DMS53 (cell line): ENCODE results near the gene ALDH16A1.
"Not testable (repeated sequence)": the region's sequence is repeated elsewhere in the genome, so short reads cannot be mapped to it uniquely, and the experiment has no call there.

Experiments
- DNase-seq: peaks from one replicate; lab custom pipeline; 2025; lab: John Stamatoyannopoulos, UW

ALDH16A1 gene

DNA sequence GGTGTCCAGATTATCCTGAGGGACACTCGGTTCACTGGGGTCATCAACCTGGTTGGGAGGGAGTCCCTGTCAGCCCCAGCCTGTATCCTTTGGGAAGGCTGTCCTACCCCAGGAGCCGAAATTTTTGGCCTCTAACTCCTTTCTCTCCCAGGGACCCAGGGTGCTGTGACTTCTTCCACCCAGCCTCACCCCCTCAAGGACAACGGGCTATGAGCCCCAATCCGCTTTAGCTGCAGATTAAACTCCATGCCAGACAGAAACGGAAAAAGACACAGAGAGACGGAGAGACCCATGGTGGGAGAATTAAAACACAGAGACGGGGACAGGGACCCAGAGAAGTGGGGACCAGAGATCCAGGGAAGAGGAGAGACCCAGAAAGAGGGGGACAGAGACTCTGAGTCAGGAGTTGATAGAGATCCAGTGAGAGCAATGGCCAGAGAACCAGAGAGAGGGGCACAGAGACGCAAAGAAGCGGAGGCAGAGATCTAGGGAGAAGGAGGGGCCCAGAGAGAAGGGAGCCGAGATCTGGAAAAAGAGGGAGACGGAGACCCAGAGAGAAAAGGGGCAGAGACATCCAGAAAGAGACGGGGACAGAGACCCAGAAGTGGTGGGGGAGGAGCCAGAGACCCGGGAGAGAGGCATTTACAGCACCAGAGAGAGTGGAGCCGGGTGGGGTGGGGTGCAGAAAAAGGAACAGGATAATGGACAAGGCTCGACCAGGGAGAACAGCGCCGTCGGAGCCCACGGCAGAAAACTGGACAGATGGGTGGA is 12.4 kb upstream of the ALDH16A1 start:
- no peak for DNase-seq

DNA sequence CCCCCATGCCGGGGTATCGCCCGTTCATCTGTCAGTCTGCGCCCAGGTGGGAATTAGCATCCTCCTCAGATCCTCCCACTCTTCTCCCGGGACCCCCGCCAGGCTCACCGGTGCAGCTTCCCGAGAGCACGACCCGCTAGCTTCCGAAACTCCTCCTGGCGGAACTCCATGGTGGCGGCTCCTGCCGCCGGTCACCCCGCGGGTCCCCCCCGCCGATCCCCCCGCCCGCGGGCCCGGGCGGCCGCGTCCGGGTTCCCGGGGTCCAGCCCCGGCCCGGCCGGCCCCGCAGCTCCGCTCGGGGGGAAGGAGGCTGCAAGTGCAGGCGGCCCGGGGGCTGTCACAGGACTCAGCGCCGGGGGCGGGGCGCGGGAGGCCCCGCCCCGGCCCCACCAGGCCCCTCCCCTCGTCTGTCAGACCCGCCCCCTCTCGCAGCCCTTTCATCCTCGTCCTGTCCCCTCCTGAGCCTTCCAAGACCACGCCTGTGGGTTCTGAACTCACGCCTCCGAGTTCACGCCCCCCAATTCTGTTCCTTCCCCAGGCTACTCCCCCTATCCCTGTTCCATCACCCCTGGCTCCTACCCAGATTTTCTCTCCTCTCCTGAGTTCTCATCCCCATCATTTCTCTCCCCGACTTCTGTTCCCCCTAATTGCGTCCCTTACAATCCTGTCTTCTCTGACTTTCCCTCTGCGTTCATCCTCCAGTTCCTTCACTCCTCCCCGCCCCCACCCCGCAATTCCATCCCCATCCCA is 11.6 kb upstream of the ALDH16A1 start, which contains the start of gene SLC17A7:
Gene SLC17A7, minus strand, starts transcription at position 318 of the 750 bp plus-strand sequence. Its CDS starts 148 bp downstream, at position 170.
- DNase-seq, result peak; percentile 54

DNA sequence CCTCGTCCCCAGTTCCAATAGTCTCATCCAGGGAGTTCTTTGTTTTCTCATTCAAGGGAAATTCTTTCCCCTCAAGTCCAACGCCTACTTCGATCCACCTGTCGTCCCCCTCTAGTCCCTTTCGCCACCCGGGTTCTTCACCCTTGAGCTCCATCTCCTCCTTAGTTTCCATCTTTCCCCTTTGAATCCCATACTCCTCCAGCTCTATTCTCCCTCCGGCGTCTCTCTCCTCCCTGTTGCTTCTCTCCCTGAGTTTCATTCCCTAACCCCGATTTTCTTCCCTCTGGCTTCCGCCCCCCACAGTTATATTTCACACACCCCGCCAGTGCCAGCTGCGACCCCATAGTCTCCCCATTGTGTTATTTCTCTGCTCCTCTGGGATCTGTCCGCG is 11.1 kb upstream of the ALDH16A1 start:
- DNase-seq, result no peak

DNA sequence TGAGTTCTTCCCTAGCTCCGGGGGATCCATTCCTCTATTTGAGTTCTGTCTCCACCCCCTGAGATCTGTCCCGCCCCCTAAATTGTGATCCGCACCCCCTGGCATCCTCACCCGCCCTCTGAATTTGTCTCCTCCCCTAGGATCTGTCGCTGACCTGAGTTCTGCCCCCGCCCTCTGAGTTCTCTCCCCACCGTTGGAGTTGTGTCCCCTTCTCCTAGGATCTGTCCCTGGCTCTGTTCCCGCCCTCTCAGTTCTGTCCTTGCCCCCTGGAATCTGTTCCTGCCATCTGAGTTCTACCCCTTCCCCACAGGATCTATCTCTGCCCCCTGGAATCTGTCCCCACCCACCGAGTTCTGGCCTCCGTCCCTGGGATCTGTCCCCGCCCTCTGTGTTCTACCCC is 10.7 kb upstream of the ALDH16A1 start:
- peak; percentile 62 for DNase-seq

DNA sequence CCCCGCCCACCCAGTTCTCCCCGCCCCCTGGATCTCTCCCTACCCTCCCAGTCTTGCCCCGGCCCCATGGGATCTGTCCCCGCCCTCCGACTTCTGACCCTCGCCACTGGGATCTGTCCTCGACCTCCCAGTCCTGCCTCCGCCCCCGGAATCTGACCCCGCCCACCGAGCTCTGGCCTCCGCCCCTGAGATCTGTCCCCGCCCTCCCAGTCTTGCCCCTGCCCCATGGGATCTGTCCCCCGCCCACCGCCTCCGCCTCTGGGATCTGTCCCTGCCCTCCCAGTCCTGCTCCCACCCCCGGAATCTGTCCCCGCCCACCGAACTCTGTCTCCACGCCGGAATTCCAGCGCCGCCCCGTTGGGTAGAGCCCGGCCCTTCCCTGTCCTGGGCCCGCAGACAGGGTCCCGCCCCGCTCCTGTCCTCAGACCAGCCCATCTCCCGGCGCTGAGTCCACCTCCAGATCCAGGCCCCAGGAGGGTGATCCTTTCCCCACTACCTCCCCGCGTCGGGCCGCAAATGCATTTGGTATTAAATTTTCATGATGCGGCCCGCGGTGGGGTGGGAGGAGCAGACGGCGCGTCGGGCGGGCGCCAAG is 10.2 kb upstream of the ALDH16A1 start:
- DNase-seq, result peak; percentile 90

DNA sequence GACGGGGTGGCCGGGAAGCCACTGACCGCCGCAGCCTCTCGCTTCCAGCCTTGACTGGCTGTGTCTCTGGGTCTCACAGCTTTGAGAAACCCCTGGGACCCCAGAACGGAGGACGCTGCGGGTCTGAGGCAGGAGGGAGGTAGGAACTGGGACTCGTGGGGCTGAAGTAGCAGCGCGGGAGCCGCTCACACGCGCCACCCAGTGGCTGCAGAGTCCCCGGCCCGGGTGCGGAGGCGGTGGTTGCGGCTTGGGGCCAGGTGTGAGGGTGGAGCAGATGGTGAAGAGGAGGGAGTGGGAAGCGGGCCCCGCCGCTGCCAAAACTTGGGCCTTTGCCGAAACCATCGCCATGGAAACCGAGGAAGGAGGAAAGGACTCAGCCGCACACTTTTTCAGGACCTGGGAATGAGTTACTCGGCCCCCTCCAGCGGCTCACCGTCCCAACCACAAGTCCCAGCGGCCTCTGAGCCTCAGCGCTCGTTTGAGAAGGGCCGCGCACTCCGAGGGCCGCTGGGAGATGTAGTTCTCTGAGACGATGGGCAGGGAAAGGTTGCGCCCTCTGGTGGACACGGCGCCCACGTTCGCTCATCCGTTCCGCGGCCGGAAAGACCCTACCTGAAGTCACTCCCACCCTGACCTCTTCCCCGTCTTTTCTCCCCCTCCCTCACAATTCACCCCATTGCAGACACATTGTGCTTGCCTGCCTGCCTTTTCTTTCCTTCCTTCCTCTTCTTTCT is 9.5 kb upstream of the ALDH16A1 start:
- DNase-seq, result peak; percentile 96

DNA sequence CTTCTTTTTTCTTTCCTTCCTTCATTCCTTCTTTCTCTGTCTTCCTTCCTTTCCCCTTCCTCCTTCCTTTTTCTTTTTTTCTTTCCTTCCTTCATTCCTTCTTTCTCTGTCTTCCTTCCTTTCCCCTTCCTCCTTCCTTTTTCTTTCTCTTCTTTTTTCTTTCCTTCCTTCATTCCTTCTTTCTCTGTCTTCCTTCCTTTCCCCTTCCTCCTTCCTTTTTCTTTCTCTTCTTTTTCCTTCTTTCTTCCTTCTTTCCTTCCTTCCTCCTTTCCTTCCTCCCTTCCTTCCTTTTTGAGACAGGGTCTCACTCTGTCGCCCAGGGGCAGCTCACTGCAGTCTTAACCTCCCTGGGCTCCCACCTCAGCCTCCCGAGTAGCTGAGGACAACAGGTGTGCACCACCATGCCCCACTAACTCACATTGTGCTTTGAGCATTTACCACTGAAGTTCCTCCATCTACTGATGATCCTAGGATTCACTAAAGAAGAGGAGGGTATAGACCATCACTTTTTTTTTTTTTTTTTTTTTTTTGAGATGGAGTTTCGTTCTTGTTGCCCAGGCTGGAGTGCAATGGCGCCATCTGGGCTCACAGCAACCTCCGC is 8.8 kb upstream of the ALDH16A1 start:
- not testable (repeated sequence) for DNase-seq

DNA sequence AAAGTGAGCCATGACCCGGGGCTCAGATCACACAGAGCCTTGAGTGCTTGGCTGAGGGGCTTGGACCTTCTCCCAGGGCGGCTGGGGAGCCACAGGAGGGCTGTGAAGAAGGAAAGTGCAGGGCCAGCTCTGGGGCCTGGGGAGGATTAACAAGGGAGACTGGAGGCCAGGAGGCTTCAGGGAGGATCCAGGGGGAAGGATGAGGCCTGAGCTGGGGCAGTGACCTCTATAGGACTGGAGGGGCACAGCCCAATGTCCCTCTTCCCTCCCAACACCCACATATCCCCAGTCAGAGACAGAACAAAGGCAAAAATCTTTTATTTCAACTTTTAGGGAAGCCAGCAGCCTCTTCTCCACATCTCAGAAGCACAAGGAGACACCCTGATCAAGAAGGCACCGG is 7.0 kb upstream of the ALDH16A1 start:
- no peak for DNase-seq

DNA sequence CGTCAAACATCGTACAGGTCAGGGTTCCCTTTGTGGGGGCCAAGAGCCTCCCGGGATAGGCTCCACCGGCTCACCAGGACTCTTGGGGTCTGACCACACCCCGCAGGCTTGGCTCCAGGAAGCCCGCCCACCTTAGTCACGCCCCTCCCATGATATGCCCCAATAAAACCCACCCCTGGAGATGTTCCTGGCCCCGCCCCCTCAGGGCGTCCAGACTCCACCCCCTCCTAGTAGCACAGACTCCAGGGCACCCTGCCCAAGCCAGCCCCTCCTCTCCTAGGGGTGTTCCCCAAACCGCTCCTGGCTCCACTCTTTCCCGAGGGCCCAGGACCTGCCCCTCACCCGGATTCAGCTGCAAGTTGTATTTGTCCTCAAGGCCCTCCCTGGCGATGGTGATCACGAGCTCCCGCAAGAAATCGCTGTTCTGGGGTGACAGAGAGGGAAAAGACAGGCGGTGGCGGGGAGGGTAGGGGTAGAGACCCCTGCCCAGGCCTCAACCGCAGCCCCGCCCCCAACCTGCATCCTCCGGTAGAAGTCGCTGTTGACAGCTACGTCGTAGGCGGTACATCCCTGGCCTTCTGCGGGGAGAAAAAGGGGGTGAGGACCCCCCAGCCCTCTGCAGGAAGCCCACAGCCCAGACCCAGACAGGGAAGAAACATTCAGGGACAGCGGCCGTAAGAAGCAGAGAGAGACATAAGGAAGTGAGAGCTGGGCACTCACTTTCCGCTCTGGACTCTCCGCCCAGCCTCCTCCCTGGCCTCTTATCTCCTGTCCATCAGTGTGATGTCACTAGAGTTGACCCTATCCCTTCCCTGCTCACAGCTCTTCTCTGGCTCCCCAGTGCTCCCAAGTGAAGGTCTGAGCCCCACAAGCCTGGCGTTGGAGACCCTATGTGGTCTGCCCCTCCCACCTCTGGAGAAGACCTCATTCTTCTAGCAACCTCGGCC is 5.3 kb upstream of the ALDH16A1 start:
- DNase-seq, result no peak

DNA sequence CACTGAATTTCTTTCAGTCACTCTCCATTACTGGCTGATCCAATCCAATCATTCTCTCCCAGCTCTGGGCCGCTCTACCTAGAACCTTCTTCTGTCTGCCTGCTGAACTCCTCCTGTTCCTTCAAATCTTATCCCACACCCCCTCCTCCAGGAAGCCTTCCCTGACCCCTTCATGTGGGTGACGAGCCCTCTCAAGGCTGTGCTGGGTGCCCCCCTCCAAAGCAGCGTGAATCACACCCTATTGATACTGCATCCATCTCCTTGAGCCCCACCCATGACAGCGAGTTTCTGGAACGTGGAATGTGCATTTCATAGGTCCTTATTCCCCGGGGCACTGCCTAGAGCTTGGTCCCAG is 4.6 kb upstream of the ALDH16A1 start:
- no peak for DNase-seq

DNA sequence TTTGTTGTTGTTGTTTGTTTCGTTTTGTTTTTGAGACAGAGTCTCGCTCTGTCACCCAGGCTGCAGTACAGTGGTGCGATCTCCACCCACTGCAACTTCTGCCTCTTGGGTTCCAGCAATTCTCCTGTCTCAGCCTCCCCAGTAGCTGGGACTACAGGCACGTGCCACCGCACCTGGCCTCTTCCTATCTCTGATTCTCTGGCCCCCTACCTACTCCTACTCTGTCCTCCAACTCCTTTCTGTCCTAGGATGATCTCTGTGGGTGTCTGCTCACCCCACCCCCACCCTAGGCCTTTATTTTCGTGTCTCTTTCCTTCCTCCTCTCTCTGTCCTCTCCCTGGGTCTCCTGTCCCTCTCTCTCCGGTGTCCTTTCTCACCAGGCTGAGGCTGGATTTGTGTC is 2.6 kb upstream of the ALDH16A1 start:
- DNase-seq, result no peak

DNA sequence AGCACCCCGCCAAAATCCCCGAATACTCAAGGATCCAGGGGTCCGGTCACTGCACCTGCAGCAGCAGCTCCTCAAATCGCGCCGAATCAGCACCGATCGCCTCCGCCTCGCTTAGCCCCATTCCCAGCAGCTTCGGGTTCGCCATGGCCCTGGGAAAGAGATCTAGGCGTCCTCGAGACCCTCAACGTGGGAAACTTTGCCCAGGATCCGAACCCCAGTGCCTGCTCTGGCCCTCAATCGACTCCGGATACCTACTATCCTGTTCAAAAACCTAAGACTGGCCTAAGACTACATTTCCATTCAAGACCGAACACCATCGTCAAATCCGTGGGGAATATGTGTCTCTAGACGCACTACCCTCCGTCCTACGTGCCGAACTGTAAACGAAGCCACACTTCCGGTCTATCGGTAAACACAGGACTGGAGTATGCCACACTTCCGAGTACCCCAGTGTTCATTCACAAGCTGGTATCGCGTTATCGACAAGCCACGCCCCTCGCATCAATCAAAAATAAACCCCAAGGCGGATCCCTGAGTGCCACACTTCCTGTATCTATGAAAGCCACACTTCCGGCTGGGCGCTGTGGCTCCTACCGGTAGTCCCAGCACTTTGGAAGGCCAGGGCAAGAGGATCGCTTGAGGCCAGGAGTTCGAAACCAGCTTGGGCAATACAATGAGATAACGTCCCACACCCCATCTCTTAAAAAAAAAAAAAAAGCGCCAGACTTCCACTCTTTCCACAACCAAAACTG is 1.4 kb upstream of the ALDH16A1 start, which contains the start of gene PIH1D1:
Gene PIH1D1, minus strand, starts transcription at position 385 of the 752 bp plus-strand sequence. Its CDS starts 240 bp downstream, at position 145.
- peak; percentile 99 for DNase-seq

DNA sequence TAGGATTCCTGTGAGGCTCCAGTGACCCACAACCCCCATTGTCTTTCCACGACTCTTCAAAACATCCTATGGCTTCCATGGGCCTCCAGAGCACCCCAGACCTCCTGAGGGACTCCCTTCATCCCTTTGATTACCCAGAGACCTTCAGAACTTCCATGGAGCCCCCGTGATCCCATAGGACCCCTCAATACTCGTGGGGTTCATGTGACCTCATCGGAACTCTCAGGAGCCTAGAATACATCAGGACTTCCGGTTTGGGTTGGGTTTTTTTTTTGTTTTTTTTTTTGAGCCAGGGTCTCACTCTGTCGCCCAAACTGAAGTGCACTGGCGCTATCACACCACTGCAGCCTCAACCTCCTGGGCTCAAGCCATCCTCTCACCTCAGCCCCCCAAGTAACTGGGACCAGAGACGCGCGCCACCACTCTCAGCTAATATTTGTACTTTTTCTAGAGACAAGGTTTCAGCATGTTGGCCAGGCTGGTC is 774 bp downstream of the ALDH16A1 start:
- DNase-seq, result peak; percentile 47

DNA sequence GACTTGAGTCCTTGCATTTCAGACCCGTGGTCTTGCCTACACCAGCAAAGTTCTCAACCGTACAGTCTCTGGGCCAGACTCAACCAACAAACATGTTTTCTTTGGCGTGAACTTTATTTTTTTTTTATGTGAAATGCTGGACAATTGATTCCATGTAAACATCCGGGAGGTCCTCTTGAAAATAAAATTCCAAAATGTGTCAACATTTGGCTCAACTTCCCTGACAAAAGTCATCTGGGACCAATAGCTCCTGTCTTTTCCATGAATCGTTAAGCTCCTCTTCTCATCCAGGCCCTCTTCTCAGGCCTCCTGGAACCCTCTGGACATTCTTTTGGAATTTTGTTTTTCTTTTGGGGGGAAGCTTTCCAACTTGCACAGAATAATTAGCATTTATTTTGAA is 2.7 kb downstream of the ALDH16A1 start:
- no peak for DNase-seq

DNA sequence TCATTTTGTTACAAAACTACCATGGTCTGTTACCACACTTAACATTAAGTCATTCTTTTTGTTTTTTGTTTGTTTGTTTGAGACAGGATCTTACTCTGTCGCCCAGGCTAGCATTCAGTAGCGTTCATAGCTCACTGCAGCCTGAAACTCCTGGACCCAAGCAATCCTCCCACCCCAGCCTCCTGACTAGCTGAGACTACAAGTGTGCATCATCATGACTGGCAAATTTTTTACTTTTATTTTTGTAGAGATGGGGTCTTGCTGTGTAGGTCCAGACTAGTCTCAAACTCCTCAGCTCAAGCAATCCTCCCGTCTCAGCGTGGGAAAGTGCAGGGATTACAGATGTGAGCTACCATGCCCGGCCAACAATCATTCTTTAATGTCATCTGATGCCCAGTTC is 3.3 kb downstream of the ALDH16A1 start:
- DNase-seq, result no peak

DNA sequence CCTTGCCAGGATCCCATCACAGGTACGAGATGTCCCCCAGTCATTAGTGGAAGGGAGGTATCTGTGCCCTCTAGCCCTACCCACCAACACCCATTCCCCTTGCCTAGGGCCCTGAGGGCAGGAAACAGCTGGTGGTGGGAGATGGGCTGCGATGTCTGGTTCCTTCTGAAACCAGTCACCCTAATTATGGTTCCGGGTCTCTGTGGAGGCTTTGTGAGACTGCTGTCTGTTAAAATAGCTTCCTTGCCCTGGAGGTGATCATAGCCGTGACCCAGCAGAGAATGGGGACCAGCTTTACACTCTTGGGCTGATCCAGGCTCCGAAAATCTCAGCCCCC is 5.5 kb downstream of the ALDH16A1 start:
- no peak for DNase-seq

DNA sequence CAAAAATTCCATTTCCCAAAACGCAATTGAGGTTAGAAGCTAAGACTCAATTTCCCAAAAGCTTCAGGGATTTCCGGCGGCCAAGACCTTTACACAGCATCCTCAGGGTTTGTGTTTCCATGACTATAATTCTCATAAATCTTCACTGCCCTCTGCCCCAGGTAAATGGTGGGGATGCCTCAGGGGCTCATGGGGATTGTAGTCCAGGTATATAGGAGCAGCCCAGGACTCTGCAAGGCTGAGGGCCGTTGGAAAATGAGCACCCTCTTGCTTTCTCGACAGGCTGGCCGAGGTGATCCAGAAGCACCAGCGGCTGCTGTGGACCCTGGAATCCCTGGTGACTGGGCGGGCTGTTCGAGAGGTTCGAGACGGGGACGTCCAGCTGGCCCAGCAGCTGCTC is 6.4 kb downstream of the ALDH16A1 start:
- no peak for DNase-seq

DNA sequence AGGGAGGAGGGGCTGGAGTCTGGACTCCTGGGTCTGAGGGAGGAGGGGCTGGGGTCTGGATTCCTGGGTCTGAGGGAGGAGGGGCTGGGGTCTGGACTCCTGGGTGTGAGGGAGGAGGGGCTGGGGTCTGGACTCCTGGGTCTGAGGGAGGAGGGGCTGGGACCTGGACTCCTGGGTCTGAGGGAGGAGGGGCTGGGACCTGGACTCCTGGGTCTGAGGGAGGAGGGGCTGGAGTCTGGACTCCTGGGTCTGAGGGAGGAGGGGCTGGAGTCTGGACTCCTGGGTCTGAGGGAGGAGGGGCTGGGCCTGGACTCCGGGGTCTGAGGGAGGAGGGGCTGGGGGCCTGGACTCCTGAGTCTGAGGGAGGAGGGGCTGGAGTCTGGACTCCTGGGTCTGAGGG is 8.1 kb downstream of the ALDH16A1 start:
- DNase-seq, result not testable (repeated sequence)

DNA sequence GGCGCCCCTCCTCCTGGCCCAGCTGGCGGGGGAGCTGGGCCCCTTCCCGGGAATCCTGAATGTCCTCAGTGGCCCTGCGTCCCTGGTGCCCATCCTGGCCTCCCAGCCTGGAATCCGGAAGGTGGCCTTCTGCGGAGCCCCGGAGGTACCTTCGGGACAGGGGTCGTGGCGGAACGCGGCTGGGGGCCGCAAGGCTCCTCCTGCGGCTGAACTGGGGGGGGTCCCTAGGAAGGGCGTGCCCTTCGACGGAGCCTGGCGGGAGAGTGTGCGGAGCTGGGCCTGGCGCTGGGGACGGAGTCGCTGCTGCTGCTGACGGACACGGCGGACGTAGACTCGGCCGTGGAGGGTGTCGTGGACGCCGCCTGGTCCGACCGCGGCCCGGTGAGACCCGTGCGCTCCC is 8.6 kb downstream of the ALDH16A1 start:
- DNase-seq, result no peak

DNA sequence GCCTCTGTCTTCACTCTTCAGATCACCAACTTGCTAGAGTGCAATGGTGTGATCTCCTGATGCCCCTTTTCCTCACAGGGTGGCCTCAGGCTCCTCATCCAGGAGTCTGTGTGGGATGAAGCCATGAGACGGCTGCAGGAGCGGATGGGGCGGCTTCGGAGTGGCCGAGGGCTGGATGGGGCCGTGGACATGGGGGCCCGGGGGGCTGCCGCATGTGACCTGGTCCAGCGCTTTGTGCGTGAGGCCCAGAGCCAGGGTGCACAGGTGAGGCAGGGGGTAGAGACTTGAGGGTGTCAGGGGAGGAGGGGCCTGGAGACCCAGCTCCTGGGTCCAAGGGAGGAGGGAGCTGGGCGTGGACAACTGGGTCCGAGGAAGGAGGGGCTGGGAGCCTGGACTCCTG is 9.5 kb downstream of the ALDH16A1 start:
- DNase-seq, result no peak
